Activated CD4-positive, alpha-beta memory T cell treated with anti-CD3 and anti-CD28 coated beads, Interleukin-2, amount 10 ng/mL, durations not matched to agents 7 days and 5 days (primary cell): ENCODE results near the gene FAM228B. TPM values are rescaled to one million over a fixed set of nuclear protein-coding genes. Genes with fewer than 3 reads are reported as not detected.

Source experiments
- CTCF ChIA-PET: fragments of 350-600 bp; sonication (Branson Sonifier 250); formaldehyde crosslinking; loops from one replicate; lab custom pipeline; 2021; ENCODE audit warnings: antibody characterized with exemption, inconsistent platforms; lab: Charles Lee
- POLR2A ChIA-PET: fragments of 350-600 bp; sonication (Branson Sonifier 250); formaldehyde crosslinking; loops from one replicate; lab custom pipeline; 2021; ENCODE audit warnings: antibody characterized with exemption; lab: Charles Lee
- DNase-seq: peaks from one replicate; pipeline ENCODE4 v3.0.0-alpha.2; 2020
- H3K27ac Mint-ChIP-seq: one replicate; pipeline ENCODE4 v1.8.0; 2021; ENCODE audit warnings: mild to moderate bottlenecking, mixed read lengths
- H3K27me3 Mint-ChIP-seq: one replicate; pipeline ENCODE4 v1.8.0; 2021; ENCODE audit warnings: mixed read lengths
- H3K36me3 Mint-ChIP-seq: one replicate; pipeline ENCODE4 v1.8.0; 2021; ENCODE audit warnings: low read depth, mixed read lengths
- H3K4me1 Mint-ChIP-seq: one replicate; pipeline ENCODE4 v1.8.0; 2021; ENCODE audit warnings: mixed read lengths
- H3K4me3 Mint-ChIP-seq: one replicate; pipeline ENCODE4 v1.8.0; 2021; ENCODE audit warnings: mild to moderate bottlenecking, mixed read lengths
- H3K9me3 Mint-ChIP-seq: one replicate; pipeline ENCODE4 v1.8.0; 2021; ENCODE audit warnings: mixed read lengths
- total RNA-seq, 2 experiments: library from RNA; stranded (reverse); gene quantifications; one replicate each; pipeline ENCODE4 v1.2.3, GENCODE V29; 2021

FAM228B gene
- total RNA-seq, 2 experiments from 2014 or later, result 7.2 to 8.4 TPM

- CTCF ChIA-PET, result no interaction called here
Measured at GRCh38 chr2:24209389-24210105, 86.3 kb downstream of the FAM228B start.

GRCh38 chr2:24210106-24210455 lies 86.8 kb downstream of the FAM228B start:
- Mint-ChIP-seq H3K36me3 (peaks cover 38% of the 10 kb centered on the region), H3K27ac (no peak overlapping the region), H3K9me3 (no peaks in the 10 kb centered on the region), H3K4me1 (peaks cover 4% of the 10 kb centered on the region), H3K4me3 (no peak overlapping the region), H3K27me3 (no peaks in the 10 kb centered on the region)
- ChIA-PET POLR2A (no interaction called here), CTCF (no interaction called here)
- no peak for DNase-seq

More at GRCh38 chr2:24209389-24210105, 86.3 kb downstream of the FAM228B start:
- no peak overlapping the region for H3K4me3 Mint-ChIP-seq
- no peaks in the 10 kb centered on the region for H3K27me3 Mint-ChIP-seq
- no peaks in the 10 kb centered on the region for H3K9me3 Mint-ChIP-seq
- POLR2A ChIA-PET, result no interaction called here
- H3K4me1 Mint-ChIP-seq, result no peaks in the 10 kb centered on the region
- DNase-seq, result no peak
- no peak overlapping the region for H3K27ac Mint-ChIP-seq
- peaks cover 38% of the 10 kb centered on the region for H3K36me3 Mint-ChIP-seq

- H3K27ac Mint-ChIP-seq, result no peak overlapping the region
- H3K4me1 Mint-ChIP-seq, result peaks cover 8% of the 10 kb centered on the region
- H3K36me3 Mint-ChIP-seq, result peaks cover 38% of the 10 kb centered on the region
- POLR2A ChIA-PET, result no interaction called here
- CTCF ChIA-PET, result no interaction called here
- no peak overlapping the region for H3K4me3 Mint-ChIP-seq
- H3K9me3 Mint-ChIP-seq, result no peaks in the 10 kb centered on the region
- no peak for DNase-seq
- no peaks in the 10 kb centered on the region for H3K27me3 Mint-ChIP-seq
Measured at GRCh38 chr2:24210723-24211122, 87.5 kb downstream of the FAM228B start.

GRCh38 chr2:24211408-24211807 lies 88.1 kb downstream of the FAM228B start:
- Mint-ChIP-seq H3K9me3 (no peaks in the 10 kb centered on the region), H3K36me3 (peaks cover 45% of the 10 kb centered on the region), H3K27me3 (no peaks in the 10 kb centered on the region), H3K4me1 (peaks cover 12% of the 10 kb centered on the region), H3K4me3 (no peak overlapping the region), H3K27ac (no peak overlapping the region)
- POLR2A ChIA-PET, result no interaction called here
- DNase-seq, result no peak
- CTCF ChIA-PET, result no interaction called here

- ChIA-PET CTCF (interaction anchor here (0.6 kb wide), 1 partner anchor 12 kb away, joined by 5 read pairs; no protein-coding TSS in a partner anchor), POLR2A (interaction anchor here (1.7 kb wide), 1 partner anchor 8 kb away, joined by 5 read pairs; no protein-coding TSS in a partner anchor)
- Mint-ChIP-seq H3K27me3 (no peaks in the 10 kb centered on the region), H3K9me3 (no peaks in the 10 kb centered on the region), H3K4me3 (no peak overlapping the region), H3K36me3 (peaks cover 32% of the 10 kb centered on the region), H3K27ac (peak overlapping the region; percentile 48), H3K4me1 (peaks cover 12% of the 10 kb centered on the region)
- no peak for DNase-seq
Measured at GRCh38 chr2:24214880-24215279, 91.6 kb downstream of the FAM228B start.

Other genes starting within 250 kb of the FAM228B start
- gene ATAD2B, start 196.3 kb upstream of the FAM228B start, total RNA-seq, result 10 to 100 TPM; 17.6 to 19.5 TPM
- gene UBXN2A, start 183.0 kb upstream of the FAM228B start, total RNA-seq, result 10 to 100 TPM; 11.5 to 12.3 TPM
- under 1 TPM in 1 of 2 experiments, not detected in 1; 0.20 TPM for gene MFSD2B, start 113.4 kb upstream of the FAM228B start, total RNA-seq
- gene WDCP, start 76.1 kb upstream of the FAM228B start, total RNA-seq, result 10 to 100 TPM; 18.5 to 19.1 TPM
- gene FKBP1B, start 73.7 kb upstream of the FAM228B start, total RNA-seq, result 1 to 10 TPM; 4.8 to 5.5 TPM
- gene SF3B6, start 47.1 kb upstream of the FAM228B start, total RNA-seq, result 10 to 100 TPM; 87.4 to 88.2 TPM
- 1 to 10 TPM; 2.7 to 2.9 TPM for gene TP53I3, start 38.6 kb upstream of the FAM228B start, total RNA-seq
- not detected for gene PFN4, start 135 bp upstream of the FAM228B start, total RNA-seq
- under 1 TPM in 1 of 2 experiments, not detected in 1; 0.23 TPM for gene FAM228A, start 51.6 kb downstream of the FAM228B start, total RNA-seq
- gene ITSN2, start 237.1 kb downstream of the FAM228B start, total RNA-seq, result 10 to 100 TPM; 75.6 to 75.7 TPM